GM10266 (cell line): ENCODE data around the gene CTAG2.
"Not testable (repeated sequence)": the region's sequence is repeated elsewhere in the genome, so short reads cannot be mapped to it uniquely, and the experiment has no call there.

ENCODE experiments used
- DNase-seq: peaks from one replicate; pipeline ENCODE4 v3.0.0; 2012; ENCODE audit errors: extremely low spot score
- TF ChIP-seq, protein P1 (sequence below): IDR thresholded peaks from 2 replicates; pipeline ENCODE4 v1.5.1; 2012; ENCODE audit warnings: mild to moderate bottlenecking, low read depth; ENCODE audit not compliant: control insufficient read depth, insufficient read depth; ENCODE audit errors: missing control alignments

The CTAG2 gene

GRCh38 chrX:154630949-154631348, 22.4 kb downstream of the CTAG2 start:
- not testable (repeated sequence) for DNase-seq

- not testable (repeated sequence) for DNase-seq
Observed at GRCh38 chrX:154628960-154629359, 24.4 kb downstream of the CTAG2 start.

DNA sequence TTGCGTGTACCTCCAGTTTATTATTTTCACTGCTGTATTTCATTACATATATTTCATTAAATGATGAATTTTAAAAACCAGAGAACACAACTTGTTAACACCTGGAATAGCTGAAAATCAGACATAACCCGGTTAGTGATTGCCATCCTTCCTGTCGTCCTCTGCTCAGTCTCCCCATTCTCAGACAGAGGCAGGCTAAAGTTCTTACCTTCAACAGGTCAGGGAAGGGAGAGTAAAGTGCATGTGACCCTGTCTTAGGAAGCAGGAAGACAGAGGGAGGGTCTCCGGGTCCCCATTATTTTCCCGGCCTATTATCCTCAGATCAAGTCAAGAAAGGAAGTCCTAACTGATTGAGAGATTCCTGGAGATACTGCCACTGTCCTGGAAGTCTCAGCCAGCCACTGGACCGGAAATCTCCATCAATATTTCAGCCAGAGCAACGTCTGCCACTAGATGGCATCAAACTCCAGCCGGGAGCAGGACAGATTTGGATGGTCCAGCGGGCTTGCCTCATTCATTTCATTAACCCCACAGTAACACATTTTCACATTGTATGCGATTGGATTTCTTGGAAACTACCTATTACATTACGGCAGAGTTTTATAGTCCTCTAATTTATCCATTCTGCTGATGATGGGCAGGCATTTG, 32.5 kb downstream of the CTAG2 start:
- DNase-seq: not testable (repeated sequence)

DNA sequence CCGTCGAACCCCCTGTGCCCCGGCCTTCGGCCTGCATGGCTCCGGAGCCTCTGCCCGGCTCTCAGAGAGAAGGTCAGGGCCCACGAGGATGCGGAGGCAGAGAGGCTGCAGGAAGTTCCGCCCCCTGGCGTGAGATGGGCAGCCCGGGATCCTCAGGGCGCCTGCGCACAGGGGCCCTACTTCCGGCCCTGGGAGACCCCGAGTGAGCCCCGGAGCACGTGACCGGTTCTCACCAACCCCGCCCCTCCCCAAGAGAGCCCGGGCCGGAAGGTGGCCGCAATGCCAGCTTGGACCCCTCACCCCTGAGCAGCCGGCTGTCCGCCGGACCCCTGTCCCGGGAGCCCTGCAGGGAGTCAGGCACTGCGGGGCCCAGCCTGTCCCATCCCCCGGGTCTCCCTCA, 34.2 kb downstream of the CTAG2 start, which contains the start of gene CTAG1B:
Gene CTAG1B (minus strand): TSS at position 101 of the 400 bp plus-strand sequence. CDS start 64 bp downstream, at position 37.
- DNase-seq: not testable (repeated sequence)

- not testable (repeated sequence) for DNase-seq
Observed at GRCh38 chrX:154613586-154613985, 39.8 kb downstream of the CTAG2 start.

DNA sequence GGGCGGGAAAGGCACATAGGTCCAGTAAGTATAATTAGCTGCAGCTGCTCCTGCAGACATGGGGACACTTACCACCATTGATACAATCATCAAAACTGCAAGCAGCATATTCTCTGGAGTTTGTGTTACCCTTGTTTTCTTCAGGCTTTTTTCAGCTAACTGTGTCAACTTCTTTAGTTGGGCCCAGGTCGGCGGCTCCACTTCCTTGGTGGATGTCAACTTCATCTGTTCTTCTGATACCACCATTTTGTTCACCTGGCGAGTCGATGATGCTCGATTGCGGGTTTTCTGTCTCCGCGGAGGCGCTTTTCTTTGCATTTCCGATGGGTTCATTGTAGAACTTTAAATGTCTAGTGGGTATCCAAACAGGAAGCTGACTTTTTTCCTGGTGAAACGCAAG, 42.2 kb downstream of the CTAG2 start:
- DNase-seq: not testable (repeated sequence)

DNA sequence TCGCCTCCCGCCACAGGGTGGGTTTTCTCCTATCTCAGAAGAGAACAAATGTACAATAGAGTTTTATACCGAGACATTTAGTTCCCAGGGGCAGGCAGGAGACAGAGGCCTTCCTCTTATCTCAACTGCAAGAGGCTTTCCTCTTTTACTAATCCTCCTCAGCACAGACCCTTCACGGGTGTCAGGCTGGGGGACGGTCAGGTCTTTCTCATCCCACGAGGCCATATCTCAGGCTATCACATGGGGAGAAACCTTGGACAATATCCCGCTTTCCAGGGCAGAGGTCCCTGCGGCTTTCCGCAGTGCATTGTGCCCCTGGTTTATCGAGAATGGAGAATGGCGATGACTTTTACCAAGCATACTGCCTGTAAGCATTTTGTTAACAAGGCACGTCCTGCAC, 44.6 kb downstream of the CTAG2 start:
- not testable (repeated sequence) for DNase-seq

DNA sequence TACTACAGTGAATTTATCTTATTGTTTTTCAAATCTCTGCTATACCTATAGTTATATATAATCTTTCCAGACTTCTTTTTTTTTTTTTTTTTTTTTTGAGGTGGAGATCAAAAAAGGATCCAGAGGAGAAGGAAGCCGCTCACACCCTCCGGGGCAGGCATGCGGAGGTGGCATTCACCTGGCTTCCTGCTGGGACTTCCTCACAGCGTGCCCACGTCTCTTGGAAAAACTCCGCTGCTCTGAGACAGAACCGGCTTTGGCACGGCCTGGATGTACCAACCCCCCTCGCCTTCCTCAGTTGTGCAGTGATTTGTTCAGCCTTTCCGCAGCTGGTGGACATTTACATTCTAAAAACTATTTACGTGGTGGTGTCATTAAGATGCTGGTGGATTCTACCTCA, 45.4 kb downstream of the CTAG2 start:
- DNase-seq: not testable (repeated sequence)

- DNase-seq: no peak
- TF ChIP-seq, protein P1, sequence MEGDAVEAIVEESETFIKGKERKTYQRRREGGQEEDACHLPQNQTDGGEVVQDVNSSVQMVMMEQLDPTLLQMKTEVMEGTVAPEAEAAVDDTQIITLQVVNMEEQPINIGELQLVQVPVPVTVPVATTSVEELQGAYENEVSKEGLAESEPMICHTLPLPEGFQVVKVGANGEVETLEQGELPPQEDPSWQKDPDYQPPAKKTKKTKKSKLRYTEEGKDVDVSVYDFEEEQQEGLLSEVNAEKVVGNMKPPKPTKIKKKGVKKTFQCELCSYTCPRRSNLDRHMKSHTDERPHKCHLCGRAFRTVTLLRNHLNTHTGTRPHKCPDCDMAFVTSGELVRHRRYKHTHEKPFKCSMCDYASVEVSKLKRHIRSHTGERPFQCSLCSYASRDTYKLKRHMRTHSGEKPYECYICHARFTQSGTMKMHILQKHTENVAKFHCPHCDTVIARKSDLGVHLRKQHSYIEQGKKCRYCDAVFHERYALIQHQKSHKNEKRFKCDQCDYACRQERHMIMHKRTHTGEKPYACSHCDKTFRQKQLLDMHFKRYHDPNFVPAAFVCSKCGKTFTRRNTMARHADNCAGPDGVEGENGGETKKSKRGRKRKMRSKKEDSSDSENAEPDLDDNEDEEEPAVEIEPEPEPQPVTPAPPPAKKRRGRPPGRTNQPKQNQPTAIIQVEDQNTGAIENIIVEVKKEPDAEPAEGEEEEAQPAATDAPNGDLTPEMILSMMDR: no peak
Observed at GRCh38 chrX:154607370-154607769, 46.0 kb downstream of the CTAG2 start.

- TF ChIP-seq, protein P1: no peak
- no peak for DNase-seq
Observed at GRCh38 chrX:154605566-154605965, 47.8 kb downstream of the CTAG2 start.

DNA sequence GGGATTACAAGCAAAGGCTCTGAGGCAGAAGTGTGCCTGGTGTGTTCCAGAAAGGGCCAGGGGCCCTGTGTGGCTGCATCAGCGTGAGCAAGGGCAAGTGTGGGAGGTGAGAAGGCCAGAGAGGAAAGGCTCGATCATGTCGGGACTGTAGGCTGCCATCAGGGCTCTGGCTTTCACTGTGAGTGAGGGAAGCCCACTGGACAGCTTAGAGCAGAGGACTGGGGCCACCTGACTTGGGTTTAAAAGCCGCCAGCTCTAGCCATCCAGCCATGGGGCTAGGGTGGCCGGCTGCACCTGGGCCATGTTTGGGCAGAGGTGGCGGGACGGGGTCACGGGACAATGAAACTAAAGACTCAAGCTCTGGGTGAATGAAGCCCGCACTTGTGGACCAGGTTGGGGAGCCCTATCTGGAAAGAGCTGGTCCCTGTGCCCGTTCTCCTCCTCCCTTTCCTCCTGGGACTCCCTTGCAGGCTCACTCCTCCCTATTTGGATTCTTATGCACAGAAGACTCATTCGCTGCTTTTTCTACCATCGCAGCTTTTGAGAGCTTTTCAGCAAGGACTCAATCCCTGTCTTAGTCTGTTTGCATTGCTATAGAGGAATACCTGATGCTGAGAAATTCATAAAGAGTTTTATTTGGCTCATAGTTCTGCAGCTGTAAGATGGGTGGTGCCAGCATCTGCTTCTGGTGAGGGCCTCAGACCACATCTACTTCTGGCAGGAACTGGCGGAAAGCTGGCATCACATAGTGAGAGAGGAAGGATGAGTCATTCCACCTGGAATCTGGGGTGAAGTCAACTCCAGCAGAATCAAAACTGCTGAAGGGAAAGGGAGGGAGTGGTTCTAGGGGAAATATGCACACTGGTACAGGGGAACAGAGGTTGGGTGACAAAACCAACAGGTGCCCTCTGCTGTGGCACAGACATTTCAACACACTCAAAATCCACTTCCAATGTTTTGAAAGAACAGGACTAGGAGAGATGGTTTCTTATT, 49.6 kb downstream of the CTAG2 start:
- TF ChIP-seq, protein P1: no peak
- no peak for DNase-seq
